ENCODE measurements around the gene PHOSPHO1. TPM values are rescaled to one million over a fixed set of nuclear protein-coding genes. Genes with fewer than 3 reads are reported as not detected.

PHOSPHO1 gene
- total RNA-seq, 4 donors from 2014 or later: not detected

- TF ChIP-seq, protein P1, sequence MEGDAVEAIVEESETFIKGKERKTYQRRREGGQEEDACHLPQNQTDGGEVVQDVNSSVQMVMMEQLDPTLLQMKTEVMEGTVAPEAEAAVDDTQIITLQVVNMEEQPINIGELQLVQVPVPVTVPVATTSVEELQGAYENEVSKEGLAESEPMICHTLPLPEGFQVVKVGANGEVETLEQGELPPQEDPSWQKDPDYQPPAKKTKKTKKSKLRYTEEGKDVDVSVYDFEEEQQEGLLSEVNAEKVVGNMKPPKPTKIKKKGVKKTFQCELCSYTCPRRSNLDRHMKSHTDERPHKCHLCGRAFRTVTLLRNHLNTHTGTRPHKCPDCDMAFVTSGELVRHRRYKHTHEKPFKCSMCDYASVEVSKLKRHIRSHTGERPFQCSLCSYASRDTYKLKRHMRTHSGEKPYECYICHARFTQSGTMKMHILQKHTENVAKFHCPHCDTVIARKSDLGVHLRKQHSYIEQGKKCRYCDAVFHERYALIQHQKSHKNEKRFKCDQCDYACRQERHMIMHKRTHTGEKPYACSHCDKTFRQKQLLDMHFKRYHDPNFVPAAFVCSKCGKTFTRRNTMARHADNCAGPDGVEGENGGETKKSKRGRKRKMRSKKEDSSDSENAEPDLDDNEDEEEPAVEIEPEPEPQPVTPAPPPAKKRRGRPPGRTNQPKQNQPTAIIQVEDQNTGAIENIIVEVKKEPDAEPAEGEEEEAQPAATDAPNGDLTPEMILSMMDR (IDR thresholded peaks at IDR 0.05; ENCODE audit: low read depth): no peak
These were observed 2.9 kb downstream of the PHOSPHO1 start for GRCh38 chr17:49227436-49228261.

DNA sequence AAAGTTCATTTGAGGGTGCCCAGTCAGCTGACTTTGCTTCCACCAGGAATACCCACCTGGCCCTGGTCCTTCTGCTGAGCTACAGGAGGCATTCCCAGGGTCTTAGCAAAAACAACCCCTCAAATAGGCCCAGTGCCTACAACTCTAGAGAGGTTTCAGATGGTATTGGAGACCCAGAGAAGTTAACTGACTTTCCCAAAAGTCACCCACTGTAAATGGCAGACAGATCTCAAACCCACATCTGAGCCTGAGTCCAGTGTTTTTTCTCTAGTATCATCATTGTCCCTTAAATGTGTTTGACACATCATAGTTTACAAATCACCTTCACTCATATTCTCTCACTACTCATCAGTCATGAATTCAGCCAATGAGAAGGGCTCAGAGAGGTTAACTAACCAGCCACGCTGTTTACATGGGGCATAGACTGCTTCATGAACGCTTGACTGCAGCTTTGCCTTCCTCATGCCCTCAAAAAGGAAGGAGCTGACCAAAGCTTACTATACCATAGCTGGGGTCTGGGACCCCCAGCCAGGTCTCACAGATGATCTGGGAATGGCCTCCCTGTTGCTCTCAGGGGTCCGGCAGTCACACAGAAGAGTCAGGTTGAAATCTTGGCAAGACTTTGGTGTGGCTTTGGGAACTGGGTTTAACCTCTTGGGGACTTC is 3.7 kb downstream of the PHOSPHO1 start:
- TF ChIP-seq, protein P1 (IDR thresholded peaks at IDR 0.05; ENCODE audit: low read depth): no peak

- TF ChIP-seq, protein P1 (IDR thresholded peaks at IDR 0.05; ENCODE audit: low read depth): no peak
These were observed 4.9 kb downstream of the PHOSPHO1 start for GRCh38 chr17:49225554-49226236.

- TF ChIP-seq, protein P1 (IDR thresholded peaks at IDR 0.05; ENCODE audit: low read depth): no peak
These were observed 5.6 kb downstream of the PHOSPHO1 start for GRCh38 chr17:49224997-49225337.

GRCh38 chr17:49224198-49224996 is 6.2 kb downstream of the PHOSPHO1 start:
- TF ChIP-seq, protein P1 (IDR thresholded peaks at IDR 0.05; ENCODE audit: low read depth): no peak

DNA sequence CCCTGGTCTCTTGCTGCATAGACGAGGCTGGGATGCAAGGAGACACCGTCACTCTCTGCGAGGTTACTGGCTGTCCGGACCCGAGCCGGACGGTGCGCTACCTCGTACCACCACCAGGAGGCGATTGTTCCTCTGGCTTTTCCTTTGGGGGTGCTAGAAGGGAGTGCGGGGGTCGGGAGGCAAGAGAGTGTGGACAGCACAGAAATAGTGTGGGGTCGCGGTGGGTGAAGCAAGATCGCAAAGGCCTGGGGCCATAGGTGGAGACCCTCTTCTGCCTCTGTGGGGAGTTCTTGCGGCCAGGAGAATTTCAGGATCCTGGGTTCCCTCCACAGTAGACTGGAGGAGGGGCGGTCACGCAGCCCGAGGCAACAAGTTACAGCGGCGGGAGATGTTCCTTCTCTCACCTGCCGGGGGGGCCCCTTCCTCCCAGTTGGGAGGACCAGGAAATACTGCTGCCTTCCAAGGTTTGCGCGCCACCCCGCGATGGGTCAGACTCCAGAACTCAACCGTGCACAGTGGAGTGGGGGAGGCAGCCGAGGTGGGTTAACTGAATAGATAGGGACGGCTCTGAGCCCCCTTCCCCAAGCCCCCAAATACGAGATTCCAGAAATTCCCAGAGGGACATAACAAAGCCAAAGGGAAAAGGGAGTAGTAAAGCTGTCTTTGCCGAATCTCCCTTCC is 6.9 kb downstream of the PHOSPHO1 start:
- TF ChIP-seq, protein P1 (IDR thresholded peaks at IDR 0.05; ENCODE audit: low read depth): no peak
